AG04450 (cell line): ENCODE data around the gene CATSPERZ. TPM values are rescaled to one million over a fixed set of nuclear protein-coding genes. Genes with fewer than 3 reads are reported as not detected.

Experiments
- CTCF ChIA-PET: fragments of 300-600, 350-600 bp; formaldehyde crosslinking; extraction: SDS; loops from one replicate; lab custom pipeline; 2022; ENCODE audit warnings: antibody characterized with exemption, inconsistent platforms; lab: Charles Lee
- POLR2A ChIA-PET: fragments of 350-600 bp; formaldehyde crosslinking; extraction: SDS; loops from one replicate; lab custom pipeline; 2021; ENCODE audit warnings: antibody characterized with exemption, inconsistent platforms; lab: Yijun Ruan, JAX
- DNase-seq: peaks from one replicate; pipeline ENCODE4 v3.0.0-alpha.2; 2011; ENCODE audit warnings: low read depth, low spot score
- H3K27ac ChIP-seq: one replicate; pipeline ENCODE4 v1.5.1; 2012; ENCODE audit warnings: low read depth, low read length, control low read depth
- H3K27me3 ChIP-seq: one replicate; pipeline ENCODE4 v1.6.0; 2012; ENCODE audit warnings: low read length; ENCODE audit not compliant: control insufficient read depth, insufficient read depth
- H3K4me3 ChIP-seq: 2 replicates; pipeline ENCODE4 v1.5.1; 2011; ENCODE audit warnings: mild to moderate bottlenecking, low read depth, low read length, control low read depth
- H3K9me3 ChIP-seq: 2 replicates; pipeline ENCODE4 v1.5.1; 2012; ENCODE audit warnings: low read length; ENCODE audit not compliant: control insufficient read depth, insufficient read depth
- polyA plus RNA-seq: library from polyadenylated mRNA; depleted of rRNA; stranded (reverse); fragments of >200 nt; gene quantifications from 2 replicates; pipeline ENCODE4 v1.2.3, GENCODE V29; 2011
- TF ChIP-seq, protein P1 (sequence below): IDR thresholded peaks from 2 replicates; pipeline ENCODE4 v1.5.1; 2011; ENCODE audit warnings: low read depth, low read length, control low read depth, inconsistent platforms

Gene CATSPERZ
- polyA plus RNA-seq, 1 experiment, result not detected

DNA sequence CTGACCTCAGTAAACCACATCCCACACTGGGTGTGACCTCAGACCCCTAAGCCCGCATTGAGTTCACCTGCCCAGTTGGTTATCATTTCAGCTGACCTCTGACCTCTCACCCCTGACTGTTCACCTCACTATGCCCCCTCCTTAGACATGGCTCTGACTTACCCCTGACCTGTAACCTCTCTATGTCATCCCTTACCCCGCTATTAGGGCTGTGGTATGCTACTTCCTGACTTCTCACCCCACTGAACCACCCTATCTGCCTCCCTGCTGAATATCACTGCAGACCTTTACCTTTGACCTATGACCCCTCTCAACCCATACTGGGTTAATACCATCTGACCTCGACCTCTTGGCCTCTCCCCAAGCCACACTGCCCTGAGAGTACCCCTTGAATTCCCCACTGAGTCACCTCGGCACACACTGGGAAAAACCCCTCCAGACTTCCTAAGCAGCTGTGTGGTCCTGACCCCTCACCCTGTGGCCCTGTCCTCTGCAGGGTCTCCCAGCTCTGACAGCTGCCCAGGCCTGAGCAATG is 40.6 kb upstream of the CATSPERZ start:
- Histone ChIP-seq H3K4me3 (no peak overlapping the region), H3K27ac (no peak overlapping the region), H3K27me3 (no peaks in the 10 kb centered on the region), H3K9me3 (no peaks in the 10 kb centered on the region; the same call in 1 of the 2 replicates)
- ChIA-PET CTCF (no interaction called here), POLR2A (interaction anchor here (1.2 kb wide), 1 partner anchor 78 kb away, joined by 5 read pairs; no protein-coding TSS in a partner anchor)
- TF ChIP-seq, protein P1, sequence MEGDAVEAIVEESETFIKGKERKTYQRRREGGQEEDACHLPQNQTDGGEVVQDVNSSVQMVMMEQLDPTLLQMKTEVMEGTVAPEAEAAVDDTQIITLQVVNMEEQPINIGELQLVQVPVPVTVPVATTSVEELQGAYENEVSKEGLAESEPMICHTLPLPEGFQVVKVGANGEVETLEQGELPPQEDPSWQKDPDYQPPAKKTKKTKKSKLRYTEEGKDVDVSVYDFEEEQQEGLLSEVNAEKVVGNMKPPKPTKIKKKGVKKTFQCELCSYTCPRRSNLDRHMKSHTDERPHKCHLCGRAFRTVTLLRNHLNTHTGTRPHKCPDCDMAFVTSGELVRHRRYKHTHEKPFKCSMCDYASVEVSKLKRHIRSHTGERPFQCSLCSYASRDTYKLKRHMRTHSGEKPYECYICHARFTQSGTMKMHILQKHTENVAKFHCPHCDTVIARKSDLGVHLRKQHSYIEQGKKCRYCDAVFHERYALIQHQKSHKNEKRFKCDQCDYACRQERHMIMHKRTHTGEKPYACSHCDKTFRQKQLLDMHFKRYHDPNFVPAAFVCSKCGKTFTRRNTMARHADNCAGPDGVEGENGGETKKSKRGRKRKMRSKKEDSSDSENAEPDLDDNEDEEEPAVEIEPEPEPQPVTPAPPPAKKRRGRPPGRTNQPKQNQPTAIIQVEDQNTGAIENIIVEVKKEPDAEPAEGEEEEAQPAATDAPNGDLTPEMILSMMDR, result no peak
- DNase-seq, result no peak

DNA sequence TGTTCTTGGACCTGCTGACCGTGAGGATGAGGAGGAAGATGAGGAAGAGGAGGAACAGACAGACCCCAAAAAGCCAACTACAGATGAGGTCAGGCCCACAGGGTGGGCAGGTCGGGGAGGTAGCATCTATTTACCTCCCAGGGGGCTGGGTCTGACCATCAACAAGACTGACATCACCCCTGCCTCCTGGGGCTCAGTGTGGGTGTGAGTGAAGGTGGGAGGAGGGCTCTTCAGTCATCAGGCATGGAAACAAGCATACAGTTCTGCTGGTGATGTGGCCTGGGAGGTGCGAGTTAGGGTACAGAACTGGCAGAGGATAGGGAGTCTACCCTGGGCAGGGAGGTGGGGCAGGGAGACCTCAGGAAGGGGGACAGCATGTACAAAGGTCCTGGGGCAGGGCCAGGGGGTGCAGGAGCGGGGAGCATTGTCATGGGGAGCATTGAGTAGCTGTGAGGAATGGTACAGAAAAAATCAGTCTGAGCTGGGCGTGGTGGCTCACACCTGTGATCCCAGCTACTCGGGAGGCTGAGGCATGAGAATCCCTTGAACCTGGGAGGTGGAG is 39.9 kb upstream of the CATSPERZ start:
- ChIA-PET CTCF (no interaction called here), POLR2A (no interaction called here)
- Histone ChIP-seq H3K27me3 (no peaks in the 10 kb centered on the region), H3K4me3 (no peak overlapping the region), H3K9me3 (no peaks in the 10 kb centered on the region; the same call in 1 of the 2 replicates), H3K27ac (no peak overlapping the region)
- DNase-seq, result no peak
- TF ChIP-seq, protein P1, result no peak

DNA sequence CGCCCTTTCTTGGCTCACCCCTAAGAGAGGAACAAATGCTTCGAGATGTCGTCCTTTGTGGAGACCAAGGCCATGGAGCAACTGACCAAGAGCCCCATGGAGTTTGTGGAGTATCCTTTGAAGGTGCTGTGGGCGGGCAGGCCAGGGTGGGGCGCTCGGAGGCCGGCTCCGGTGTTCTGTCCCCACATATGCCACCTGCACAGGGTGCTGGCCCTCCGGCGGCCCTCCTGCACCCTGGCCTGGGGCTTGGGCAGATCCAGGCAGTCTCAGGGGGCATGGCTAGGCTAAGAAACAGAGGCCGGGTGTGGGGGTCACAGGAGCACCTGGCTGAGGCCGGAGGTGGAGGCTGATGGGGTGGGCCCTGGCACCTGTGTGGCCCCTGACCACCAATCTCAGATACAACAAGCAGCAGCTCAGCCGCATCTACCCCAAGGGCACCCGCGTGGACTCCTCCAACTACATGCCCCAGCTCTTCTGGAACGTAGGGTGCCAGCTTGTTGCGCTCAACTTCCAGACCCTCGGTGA is 38.5 kb upstream of the CATSPERZ start:
- no peaks in the 10 kb centered on the region; the same call in 1 of the 2 replicates for H3K9me3 ChIP-seq
- H3K4me3 ChIP-seq, result no peak overlapping the region
- POLR2A ChIA-PET, result no interaction called here
- DNase-seq, result no peak
- CTCF ChIA-PET, result interaction anchor here (1.0 kb wide), 1 partner anchor 11 kb away, joined by 3 read pairs; the partner anchor contains the start of gene PLCB3
- TF ChIP-seq, protein P1, result no peak
- no peak overlapping the region for H3K27ac ChIP-seq
- H3K27me3 ChIP-seq, result no peaks in the 10 kb centered on the region

DNA sequence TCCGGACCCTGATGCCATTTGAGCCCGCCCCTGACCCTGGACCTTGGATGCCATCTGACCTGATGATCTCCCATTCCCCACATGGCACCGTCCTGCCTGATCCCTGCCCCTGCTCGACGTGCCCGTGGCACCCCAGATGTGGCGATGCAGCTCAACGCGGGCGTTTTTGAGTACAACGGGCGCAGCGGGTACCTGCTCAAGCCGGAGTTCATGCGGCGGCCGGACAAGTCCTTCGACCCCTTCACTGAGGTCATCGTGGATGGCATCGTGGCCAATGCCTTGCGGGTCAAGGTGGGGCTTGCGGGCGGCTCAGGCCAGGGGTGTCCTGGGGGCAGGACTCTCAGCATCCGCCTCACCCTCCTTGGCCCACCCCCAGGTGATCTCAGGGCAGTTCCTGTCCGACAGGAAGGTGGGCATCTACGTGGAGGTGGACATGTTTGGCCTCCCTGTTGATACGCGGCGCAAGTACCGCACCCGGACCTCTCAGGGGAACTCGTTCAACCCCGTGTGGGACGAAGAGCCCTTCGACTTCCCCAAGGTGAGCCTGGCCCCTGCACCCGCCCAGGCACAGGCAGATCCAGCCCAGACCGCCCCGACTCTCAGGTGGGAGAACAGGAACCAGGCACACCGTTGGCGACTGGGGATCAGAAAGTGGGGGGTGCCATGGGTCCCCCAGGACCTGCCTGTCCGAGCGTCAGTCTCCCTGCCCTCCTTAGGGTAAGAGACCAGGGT is 37.7 kb upstream of the CATSPERZ start:
- Histone ChIP-seq H3K4me3 (no peak overlapping the region), H3K9me3 (no peaks in the 10 kb centered on the region; the same call in 1 of the 2 replicates), H3K27me3 (no peaks in the 10 kb centered on the region), H3K27ac (no peak overlapping the region)
- TF ChIP-seq, protein P1, result no peak
- ChIA-PET POLR2A (interaction anchor here (0.7 kb wide), 1 partner anchor 10 kb away, joined by 8 read pairs; no protein-coding TSS in a partner anchor), CTCF (interaction anchor here (1.0 to 1.5 kb wide), 2 partner anchors 12 to 42 kb away, joined by 3 to 4 read pairs; partner anchors contain the start of gene PLCB3)
- no peak for DNase-seq
